GM21576 (cell line): ENCODE results near the gene POSTN.
"Not testable (repeated sequence)": the region's sequence is repeated elsewhere in the genome, so short reads cannot be mapped to it uniquely, and the experiment has no call there.

Source experiments
- ATAC-seq: cut with Tn5 transposase; IDR thresholded peaks from one replicate; pipeline ENCODE4 v1.9.1; 2021; ENCODE audit warnings: mild to moderate bottlenecking, moderate library complexity; ENCODE audit not compliant: unreplicated experiment

Gene POSTN

DNA sequence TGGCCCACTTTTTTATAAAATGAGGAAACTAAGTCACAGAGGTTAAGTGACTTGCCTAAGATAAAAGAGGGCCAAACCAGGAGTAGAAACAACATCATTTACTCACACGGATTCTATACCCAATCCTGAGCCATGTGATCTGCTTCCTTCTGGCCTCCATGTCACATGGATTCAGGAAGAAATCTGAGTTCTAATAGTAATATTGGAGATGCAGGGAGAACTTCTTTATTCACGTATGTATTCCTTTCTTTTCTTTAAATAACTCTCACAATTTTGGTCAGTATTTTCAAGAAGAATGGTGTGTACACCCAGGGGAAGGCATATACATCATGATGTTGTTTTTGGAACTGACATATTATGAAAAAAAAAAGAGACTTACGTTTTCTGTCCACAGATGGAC is 1.8 kb downstream of the POSTN start:
- no peak for ATAC-seq

DNA sequence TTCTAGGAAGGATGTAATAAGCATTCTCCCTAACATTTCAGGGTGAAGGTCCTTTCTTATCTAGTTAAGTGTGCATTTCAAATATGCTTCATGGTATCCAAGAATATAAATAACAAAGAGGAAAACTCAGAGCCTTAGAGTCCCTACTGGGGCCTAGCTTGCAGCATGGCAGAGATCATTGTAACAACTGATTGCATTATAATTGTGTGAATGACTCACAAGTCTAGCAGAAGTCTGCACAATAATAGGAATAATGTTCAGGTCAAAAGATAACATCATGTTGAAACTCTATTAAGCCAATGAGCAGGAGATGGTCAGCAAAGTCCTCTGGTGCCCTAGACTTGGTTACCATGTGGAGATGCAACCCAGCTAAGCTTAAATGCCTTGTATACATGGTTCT is 3.4 kb downstream of the POSTN start:
- no peak for ATAC-seq

DNA sequence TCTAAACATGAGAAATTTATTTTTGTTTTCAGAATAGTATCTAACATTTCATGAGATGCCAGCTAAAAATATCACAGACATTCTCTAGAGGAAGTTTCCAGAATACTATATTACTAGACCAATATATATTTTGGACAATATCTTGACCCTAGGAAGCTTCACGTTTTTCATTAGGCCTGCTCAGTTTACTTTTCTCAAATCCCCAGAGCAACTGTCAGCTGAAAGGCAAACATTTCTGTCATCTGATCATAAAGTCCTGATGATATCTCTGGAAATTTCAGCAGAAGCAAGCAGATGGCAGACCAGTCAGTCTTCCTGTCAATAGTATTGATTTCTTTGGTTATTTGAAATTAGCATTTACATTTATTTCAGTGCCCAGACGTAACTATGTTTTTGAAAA is 4.0 kb downstream of the POSTN start:
- no peak for ATAC-seq

DNA sequence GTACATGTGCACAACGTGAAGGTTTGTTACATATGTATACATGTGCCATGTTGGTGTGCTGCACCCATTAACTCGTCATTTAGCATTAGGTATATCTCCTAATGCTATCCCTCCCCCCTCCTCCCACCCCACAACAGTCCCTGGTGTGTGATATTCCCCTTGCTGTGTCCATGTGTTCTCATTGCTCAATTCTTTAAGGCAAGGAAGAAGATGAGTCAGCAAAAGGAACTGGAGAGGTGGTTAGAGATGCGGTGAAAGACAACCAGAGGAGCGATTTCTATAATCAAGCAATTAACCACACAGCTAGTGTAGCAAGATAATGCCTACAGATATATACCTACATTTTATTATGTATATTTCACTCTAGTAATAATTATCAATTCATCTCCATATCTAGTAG is 9.2 kb downstream of the POSTN start:
- ATAC-seq = not testable (repeated sequence)

DNA sequence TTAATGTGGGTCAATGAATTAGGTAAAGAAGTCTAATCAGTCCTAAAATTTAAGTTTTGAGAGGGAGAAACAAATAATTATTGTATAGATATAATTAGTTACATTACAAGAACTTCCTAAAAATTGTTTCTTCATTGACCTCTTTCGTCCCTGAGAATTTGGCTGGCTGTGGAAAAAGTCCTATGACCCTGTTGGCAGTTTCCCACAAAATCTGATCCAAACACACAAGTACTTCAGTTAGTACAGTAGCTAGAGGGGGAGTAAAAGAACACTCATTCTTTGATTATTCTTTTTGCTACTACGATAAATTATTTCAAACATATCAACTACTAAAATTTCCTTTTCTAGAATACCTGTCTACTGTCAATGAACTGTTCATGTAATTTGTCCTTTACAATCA is 11.3 kb downstream of the POSTN start:
- no peak for ATAC-seq

DNA sequence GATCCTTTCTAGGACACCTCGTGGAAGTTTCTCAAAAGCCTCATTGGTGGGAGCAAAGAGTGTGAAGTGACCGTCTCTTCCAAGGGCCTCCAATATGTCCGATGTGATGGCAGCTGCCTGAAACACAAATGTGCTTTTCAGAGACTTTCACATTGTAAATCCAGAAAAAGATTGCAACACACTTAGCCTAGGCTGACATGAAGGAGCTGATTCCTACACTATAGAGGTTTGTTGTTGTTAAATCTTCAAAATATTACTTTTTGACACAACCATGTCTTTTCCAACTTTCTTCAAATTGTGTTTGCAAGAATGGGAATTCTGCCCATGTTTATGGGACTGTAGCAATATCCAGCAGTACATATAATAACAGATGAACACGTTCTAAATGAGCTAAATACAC is 12.4 kb downstream of the POSTN start:
- no peak for ATAC-seq

DNA sequence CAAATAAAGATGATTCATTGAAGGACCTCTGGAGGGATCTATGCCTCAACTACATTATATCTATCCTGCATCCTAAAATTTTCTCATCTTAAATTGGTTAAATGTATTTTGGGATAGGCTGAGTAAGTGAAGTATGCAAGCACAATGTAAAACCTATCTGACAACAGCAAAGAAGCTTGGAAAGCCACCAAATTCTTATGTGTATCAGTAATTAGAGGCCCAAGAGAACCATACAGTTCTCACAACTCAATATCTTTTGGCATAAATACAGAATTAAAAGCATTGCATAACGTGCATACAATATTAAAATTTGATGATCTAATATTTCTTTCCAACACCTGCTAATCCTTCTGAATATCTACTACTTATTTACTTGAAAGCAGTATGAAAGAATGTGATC is 13.0 kb downstream of the POSTN start:
- no peak for ATAC-seq

DNA sequence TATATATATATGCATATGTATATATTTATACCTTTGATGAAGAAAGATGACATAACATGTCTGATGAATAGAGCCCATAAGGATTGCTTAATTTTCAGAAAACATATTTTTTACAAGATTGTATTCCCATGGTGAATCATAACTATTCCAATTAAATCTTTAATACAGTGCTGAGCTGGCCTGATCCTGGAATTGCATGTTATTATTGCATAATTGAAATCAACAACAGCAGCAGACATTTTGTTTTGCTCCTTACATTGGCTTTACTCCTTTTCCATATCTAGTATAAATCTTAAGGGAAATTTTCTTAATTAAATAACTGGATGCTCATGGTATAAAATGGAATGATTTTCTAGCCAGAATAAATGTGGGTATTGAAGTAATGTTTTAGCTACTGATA is 22.0 kb downstream of the POSTN start:
- ATAC-seq = no peak

DNA sequence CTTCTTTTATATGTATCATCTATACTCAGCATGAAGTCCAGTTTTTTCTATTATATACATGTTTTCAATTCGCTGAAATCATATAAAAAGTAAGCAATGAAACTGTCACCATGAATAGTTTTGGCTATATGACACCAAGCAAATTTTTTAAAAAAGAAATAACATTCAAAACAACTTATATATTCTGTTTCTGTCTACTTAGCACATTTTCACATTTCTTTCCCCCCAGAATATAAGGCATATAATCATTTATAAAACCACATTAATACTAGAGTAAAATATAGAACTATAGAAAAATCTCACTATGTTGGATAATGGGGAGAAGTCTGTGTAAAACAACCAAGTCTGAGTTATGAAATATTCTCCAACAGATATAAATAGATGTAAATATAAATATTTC is 33.1 kb downstream of the POSTN start:
- no peak for ATAC-seq

DNA sequence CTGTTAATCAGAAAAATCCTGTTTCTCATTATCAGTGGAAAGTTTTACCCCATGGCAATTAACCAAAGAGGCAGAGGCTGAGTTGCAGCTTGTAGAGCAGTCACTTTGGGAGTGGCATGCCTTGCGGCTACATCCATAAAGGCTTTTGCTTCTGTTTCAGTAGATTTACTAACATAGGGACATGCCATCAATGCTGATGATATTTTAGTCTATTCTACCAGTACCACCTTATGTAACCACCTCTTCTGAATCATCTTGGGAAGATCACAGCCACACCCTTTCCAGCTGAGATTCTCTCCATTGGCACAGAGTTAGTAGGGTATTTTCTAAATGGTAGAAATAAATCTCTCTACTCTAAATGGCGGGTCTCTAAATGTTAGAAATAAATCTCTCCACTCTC is 37.5 kb downstream of the POSTN start:
- ATAC-seq = no peak

DNA sequence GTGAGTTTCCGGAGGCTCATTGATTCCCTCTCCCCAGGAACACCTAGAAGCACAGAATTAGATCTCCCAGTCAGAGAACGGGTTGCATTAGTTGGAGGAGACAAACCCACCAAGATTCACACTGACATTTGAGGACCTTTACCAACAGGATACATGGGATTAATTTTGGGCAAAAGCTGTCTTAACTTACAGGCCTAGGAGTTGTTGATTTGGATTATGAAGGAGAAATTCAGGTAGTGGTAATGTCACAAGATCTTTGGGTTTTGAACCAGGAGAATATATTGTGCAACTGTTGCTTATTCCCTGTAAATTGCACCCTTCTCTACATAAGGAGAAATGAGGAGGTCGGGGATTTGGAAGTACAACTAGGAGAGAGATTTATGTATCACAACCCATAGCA is 38.0 kb downstream of the POSTN start:
- ATAC-seq = no peak

DNA sequence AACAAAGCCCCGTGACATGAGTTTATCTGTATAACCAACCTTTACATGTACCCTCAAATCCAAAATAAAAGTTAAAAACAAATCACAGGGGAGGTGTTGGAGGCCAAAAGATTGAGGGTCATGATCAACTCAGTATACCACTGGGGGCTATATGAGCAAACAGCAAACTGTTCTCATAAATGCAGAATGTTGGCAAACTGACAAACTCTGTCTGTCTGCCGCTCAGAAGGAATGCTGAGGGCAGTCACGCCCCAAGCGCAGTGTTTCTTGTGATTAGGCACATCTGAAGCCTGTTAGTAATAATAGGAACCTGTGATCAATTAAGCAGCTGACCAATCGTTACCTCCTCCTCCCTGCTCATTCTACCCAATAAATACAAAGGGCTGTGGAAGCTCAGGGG is 39.8 kb downstream of the POSTN start:
- ATAC-seq = not testable (repeated sequence)

DNA sequence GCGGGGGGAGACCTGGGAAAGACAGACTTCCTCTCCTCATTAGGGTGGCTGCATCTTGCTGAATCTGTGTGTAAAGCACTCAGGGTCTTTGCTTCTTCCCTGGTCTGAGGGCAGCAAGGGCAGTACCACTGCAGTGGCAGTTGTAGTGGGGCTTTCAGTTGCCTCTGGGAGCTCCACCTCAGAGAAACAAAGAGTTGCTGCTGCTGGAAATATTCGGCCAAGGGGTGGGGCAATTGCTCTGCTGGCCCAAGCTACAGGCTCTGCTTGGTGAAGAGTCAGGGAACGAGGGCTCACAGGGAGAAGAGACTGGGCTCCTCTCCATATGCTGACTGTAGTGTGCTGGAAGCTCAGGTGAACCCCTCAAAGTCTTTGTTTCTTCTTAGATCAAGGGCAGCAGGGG is 52.5 kb downstream of the POSTN start:
- ATAC-seq = no peak

DNA sequence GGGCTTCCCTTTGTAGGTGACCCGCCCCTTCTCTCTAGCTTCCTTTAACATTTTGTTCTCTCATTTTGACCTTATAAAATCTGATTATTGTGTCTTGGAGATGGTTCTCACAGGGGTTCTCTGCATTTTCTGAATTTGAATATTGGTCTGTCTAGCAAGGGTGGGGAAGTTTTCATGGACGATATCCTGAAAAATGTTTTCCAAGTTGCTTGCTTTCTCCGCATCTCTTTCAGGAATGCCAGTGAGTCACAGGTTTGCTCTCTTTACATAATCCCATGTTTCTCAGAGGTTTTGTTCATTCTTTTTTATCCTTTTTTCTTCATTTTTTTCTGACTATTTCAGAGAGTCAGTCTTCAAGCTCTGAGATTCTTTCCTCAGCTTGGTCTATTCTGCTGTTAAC is 53.6 kb downstream of the POSTN start:
- no peak for ATAC-seq

DNA sequence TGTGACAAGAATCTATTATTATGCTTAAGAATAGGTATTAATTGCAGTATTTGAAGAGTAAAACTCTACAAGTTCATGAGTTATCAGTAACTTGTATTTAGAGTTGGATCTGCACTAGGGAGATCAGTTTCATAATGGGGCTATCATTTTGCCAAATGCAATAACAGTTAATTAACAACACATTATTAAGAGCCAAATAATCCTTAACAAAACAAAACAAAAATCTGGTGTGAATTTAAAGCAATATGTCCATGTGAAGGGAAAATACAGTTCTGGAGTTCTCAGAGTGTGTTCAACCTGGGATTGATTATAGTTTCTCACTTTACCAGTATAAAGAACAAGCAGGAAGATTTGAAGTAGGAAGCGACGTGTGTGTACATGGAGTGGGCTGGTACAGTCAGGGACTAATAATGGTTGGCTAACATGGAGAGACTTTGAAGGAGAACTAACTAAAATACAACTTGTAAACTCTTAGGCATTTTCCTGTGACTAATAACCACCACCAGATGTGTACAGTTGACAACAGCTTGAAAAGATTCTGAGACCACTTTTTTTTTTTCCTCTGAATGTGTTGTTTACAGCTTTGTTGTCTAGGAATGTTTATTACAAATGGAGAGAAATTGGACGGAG is 58.5 kb downstream of the POSTN start:
- ATAC-seq = no peak

DNA sequence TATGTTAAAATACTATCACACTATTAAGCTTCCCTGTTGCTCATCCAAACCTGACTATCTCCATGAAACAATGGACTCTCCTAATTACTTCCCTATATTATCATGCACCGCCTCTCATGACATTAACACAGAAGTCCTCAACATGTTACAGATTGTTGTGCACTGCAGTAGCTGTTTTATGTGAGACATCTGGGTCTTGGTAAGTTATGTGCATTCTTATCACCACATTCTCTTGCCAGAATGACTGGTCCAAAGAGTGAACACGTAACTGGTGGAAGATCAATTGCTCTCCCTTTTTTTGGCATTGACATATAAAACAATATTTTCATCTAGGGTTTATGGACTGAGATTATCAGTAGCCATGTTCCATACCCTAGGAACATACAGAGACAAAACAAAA is 59.4 kb downstream of the POSTN start:
- ATAC-seq = no peak

DNA sequence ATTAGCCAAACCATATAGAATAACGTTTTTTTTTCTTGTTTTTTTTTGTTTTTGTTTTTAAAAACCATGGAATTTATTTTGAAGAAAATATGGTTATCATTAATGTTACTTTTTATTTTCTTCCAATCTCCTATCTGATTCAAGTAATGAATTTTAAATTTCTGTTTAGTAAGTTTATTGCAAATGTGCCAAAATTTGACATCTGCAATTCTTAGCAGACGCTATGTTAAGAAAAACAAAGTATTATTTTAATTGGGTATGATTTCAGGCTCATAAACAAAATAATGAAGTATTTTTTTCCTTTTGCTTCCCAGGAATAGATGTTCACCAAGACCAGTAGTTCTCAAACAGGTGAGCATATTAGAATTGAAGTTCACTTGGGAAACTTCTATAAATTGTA is 63.1 kb downstream of the POSTN start:
- no peak for ATAC-seq

DNA sequence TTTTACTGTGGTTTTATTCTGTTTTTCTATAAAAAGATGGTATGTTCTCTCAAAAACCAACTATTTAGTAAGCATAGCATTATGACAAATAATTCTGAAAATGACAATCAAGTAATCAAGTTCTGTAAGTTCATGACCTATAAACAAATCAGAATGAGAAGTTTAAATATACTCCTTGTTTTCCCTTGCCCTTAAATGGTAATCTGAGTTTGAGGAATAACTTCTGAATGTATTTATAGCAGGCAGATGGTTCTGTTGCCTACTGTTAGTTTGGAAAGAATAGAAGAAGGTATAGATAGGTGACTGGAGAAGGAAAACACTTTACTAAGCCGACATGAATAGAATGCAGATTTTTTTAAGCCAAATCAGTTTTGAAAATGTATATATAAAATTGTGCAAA is 63.9 kb downstream of the POSTN start:
- ATAC-seq = no peak

DNA sequence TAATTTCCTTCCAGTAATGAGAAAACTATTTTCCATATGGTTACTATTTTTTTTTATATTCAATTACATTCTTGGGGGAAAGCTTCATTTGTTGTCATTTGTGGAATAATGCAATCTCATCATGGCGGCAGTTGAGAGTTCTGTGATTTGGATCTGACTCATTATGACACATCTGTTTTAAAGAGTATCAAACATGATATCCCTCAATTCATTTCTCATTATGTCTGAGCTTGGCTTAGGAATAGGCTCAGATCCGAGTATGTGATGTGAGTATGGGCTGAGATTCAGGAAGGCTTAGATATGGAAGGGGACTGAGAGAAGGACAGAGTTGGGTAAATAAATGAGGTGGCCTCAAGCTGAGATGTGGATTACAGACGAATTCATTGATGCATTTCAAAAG is 64.4 kb downstream of the POSTN start:
- no peak for ATAC-seq

DNA sequence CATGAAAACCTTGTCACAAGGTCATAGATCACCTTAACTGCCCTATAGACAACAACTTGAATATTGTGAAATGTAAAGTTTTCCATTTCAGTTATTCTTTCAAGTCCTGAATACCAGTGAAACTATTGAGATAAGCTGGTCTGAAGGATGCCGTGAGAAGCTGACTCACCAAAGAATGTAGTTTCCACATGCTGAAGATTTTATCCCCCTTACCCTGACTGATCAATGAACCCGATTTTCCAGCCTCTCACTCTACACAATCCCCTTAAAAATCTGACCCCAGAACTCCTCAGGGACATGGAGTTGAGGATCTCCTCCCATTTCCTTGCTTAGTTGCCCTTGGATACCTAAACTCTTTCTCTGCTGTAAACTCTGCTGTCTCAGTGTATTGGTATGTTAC is 67.5 kb downstream of the POSTN start:
- ATAC-seq = no peak

DNA sequence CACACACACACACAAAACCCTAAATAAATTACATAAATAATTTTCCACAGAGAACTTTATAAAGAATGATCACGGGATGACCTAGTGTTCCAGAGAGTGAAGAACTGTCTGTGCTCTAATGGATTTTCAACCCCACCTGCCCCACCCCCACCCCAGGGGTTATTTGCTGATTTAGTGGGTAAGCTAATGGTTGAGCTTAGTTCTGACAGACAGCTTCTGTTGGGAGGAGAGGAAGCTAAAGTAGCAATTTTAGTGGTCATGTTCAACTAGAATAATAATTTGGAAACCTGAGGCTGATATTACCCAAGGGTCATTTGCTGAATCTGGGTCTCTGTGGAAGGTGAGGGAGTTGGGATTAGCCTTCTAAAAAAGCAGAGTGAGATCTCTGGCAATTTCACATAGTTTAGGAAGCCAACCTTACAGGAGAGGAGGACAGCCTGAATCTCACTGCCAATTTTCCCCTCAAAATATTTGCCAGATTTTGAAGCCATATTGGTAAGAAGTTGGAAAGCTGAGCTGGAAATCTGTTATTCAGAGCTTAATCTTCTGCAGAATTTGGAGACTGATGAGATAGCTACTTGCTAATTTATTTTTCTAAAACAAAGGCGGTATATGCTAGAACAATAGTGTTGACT is 68.7 kb downstream of the POSTN start:
- no peak for ATAC-seq

DNA sequence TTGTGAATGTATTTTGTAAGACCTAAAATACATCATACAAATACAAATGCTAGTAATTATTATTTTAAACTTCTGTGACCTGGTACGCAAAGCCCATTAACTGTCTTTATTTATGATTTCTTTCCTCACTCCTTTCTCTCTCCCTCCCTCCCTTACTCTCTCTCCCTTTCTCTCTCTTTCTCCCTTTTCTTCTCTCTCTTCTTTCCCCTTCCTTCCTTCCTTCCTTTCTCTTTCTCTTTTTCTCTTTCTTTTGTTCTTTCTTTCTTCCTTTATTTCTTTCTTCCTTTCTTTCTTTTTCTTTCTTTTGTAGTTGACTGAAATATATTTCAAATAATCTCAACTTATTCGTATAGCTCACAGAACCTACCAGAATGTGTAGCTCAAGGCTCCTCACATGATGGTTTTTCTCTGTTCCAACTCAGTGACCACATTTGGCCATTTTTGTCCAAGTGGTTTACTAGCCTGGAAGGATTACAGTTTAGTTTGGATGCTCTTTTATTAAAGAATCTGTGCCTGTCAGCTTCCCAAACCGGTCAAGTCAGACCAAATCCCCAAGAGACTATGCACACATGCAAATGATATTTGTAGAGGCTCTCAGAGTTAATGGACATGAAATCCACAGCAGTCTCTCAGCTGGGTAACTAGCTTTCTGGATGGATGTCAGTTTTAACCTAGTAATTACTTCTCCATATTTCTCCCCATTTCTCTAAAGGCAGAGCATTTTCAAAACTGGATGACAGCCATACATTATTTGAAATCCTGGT is 71.7 kb downstream of the POSTN start:
- no peak for ATAC-seq
